Lung (tissue), 12 donors: Measurements from ENCODE around the gene MNX1. TPM values are rescaled to one million over a fixed set of nuclear protein-coding genes. Genes with fewer than 3 reads are reported as not detected.

ENCODE experiments used
- ATAC-seq: fragments of 200-7000 bp; cut with Tn5 transposase; one replicate; pipeline ENCODE4 v1.9.1; 2020; ENCODE audit warnings: moderate number of reproducible peaks; ENCODE audit not compliant: insufficient read depth, low FRiP score
- DNase-seq, 3 donors: peaks; one replicate each; pipeline ENCODE4 v3.0.0-alpha.2; 2013 to 2017
- H3K27ac ChIP-seq, 2 donors: one replicate each; pipeline ENCODE4 v1.5.1; 2013; ENCODE audit warnings: mild to moderate bottlenecking in 2 of 2, moderate library complexity in 2 of 2, control low read depth in 1 of 2, inconsistent platforms in 1 of 2, low read depth in 1 of 2, low read length in 1 of 2
- H3K27me3 ChIP-seq, 3 donors: one replicate each; pipeline ENCODE4 v1.5.1; 2013; ENCODE audit warnings: low read length in 2 of 3; ENCODE audit not compliant: control insufficient read depth in 3 of 3, insufficient read depth in 3 of 3
- H3K36me3 ChIP-seq, 4 donors: one replicate each; pipeline ENCODE4 v1.5.1; 2013; ENCODE audit warnings: low read length in 4 of 4, mild to moderate bottlenecking in 1 of 4, moderate library complexity in 1 of 4; ENCODE audit not compliant: control insufficient read depth in 4 of 4, insufficient read depth in 4 of 4
- H3K4me1 ChIP-seq, 5 donors: one replicate each; pipeline ENCODE4 v1.5.1; 2013; ENCODE audit warnings: low read length in 5 of 5, mild to moderate bottlenecking in 2 of 5, moderate library complexity in 1 of 5; ENCODE audit not compliant: control insufficient read depth in 5 of 5, insufficient read depth in 5 of 5
- H3K4me3 ChIP-seq: one replicate; pipeline ENCODE4 v1.5.1; 2013; ENCODE audit warnings: mild to moderate bottlenecking, control low read depth, moderate library complexity
- H3K9ac ChIP-seq, 2 donors: one replicate each; pipeline ENCODE4 v1.5.1; 2013; ENCODE audit warnings: low read length in 2 of 2, control low read depth in 1 of 2; ENCODE audit not compliant: insufficient read depth in 1 of 2
- H3K9me3 ChIP-seq, 4 donors: one replicate each; pipeline ENCODE4 v1.5.1; 2013; ENCODE audit warnings: low read length in 3 of 4, mild to moderate bottlenecking in 1 of 4, moderate library complexity in 1 of 4; ENCODE audit not compliant: control insufficient read depth in 4 of 4, insufficient read depth in 3 of 4
- CTCF ChIP-seq: IDR thresholded peaks from 2 replicates; pipeline ENCODE4 v1.5.1; 2012; ENCODE audit warnings: mild to moderate bottlenecking; ENCODE audit errors: control extremely low read depth, extremely low read depth
- WGBS, 2 donors: extraction: QIAGEN DNeasy Blood & Tissue Kit; methylation state at CpG; one replicate each; pipeline ENCODE4 v1.1.7; 2013; 5-methylcytosine and 5-hydroxymethylcytosine counted together
- polyA plus RNA-seq, 2 donors: library from polyadenylated mRNA; stranded (reverse); fragments of 200-250 nt; gene quantifications; one replicate each; pipeline ENCODE4 v1.2.1, GENCODE V29; 2013
- total RNA-seq, 2 donors: library from RNA; depleted of rRNA in 1 of 2; stranded (reverse); fragments of >200 nt in 1 of 2; gene quantifications; one replicate each; pipeline ENCODE4 v1.2.1, GENCODE V29; 2014 to 2021
- donor health status: control.
- donor health status: control.
- donor health status: Bipolar disorder and iron deficiency.
- donor health status: healthy.
- donor health status: DM: yes; HTN: yes; CAD: no.

MNX1 gene
- total and polyA plus RNA-seq, 4 donors, result 0.10 to 1.4 TPM; not detected in 2

- peaks cover 0 to 5% (median 3%) of the 10 kb centered on the region in 4 donors for H3K9me3 ChIP-seq
- 95 to 96% methylated on average over 5 of the region's 5 CpGs for WGBS, 2 donors
- no peak for ATAC-seq
- no peak overlapping the region for H3K4me3 ChIP-seq
- no peaks in the 10 kb centered on the region for H3K27me3 ChIP-seq
- no peak overlapping the region for H3K27ac ChIP-seq
- no peak for DNase-seq
- H3K4me1 ChIP-seq, result no peaks in the 10 kb centered on the region
- TF ChIP-seq CTCF, result no peak
- H3K9ac ChIP-seq, result no peak overlapping the region
- peaks cover 6 to 13% (median 9%) of the 10 kb centered on the region in 4 donors for H3K36me3 ChIP-seq
Observed at GRCh38 chr7:156975620-156976019, 34.8 kb downstream of the MNX1 start.

GRCh38 chr7:156969972-156970420 is 40.5 kb downstream of the MNX1 start:
- no peak for TF ChIP-seq CTCF
- no peak for ATAC-seq
- H3K27ac ChIP-seq, result no peak overlapping the region
- no peaks in the 10 kb centered on the region for H3K4me1 ChIP-seq
- peaks cover 19 to 29% (median 22%) of the 10 kb centered on the region in 4 donors for H3K36me3 ChIP-seq
- H3K9ac ChIP-seq, result no peak overlapping the region
- no peak overlapping the region for H3K4me3 ChIP-seq
- H3K9me3 ChIP-seq, result no peaks in the 10 kb centered on the region
- no peaks in the 10 kb centered on the region for H3K27me3 ChIP-seq
- 85 to 90% methylated on average over 3 of the region's 3 CpGs for WGBS, 2 donors
- peak in 2 of 3 donors; percentile 11 to 12 for DNase-seq

GRCh38 chr7:156968183-156968582 is 42.3 kb downstream of the MNX1 start:
- Histone ChIP-seq H3K9ac (no peak overlapping the region), H3K27ac (no peak overlapping the region), H3K9me3 (no peaks in the 10 kb centered on the region), H3K4me1 (no peaks in the 10 kb centered on the region), H3K27me3 (no peaks in the 10 kb centered on the region), H3K36me3 (peaks cover 29 to 37% (median 33%) of the 10 kb centered on the region in 4 donors), H3K4me3 (no peak overlapping the region)
- DNase-seq (no peak), ATAC-seq (no peak)
- no peak for TF ChIP-seq CTCF
- 92 to 96% methylated on average over 27 of the region's 27 CpGs for WGBS, 2 donors

- no peak for TF ChIP-seq CTCF
- Histone ChIP-seq H3K36me3 (peaks cover 37 to 43% (median 40%) of the 10 kb centered on the region in 4 donors), H3K27me3 (no peaks in the 10 kb centered on the region), H3K9me3 (no peaks in the 10 kb centered on the region), H3K4me3 (no peak overlapping the region), H3K27ac (no peak overlapping the region), H3K4me1 (no peaks in the 10 kb centered on the region), H3K9ac (no peak overlapping the region)
- no peak for DNase-seq
- ATAC-seq, result no peak
- WGBS, 2 donors, result 96% methylated on average over 8 of the region's 8 CpGs
Observed at GRCh38 chr7:156966387-156966786, 44.1 kb downstream of the MNX1 start.
